GM12864 (cell line): Measurements from ENCODE around the gene SETD5.

Experiments used
- DNase-seq: peaks from one replicate; pipeline ENCODE4 v3.0.0-alpha.2; 2011; ENCODE audit warnings: low read depth
- H3K4me3 ChIP-seq: 2 replicates; pipeline ENCODE4 v1.5.1; 2011; ENCODE audit warnings: mild to moderate bottlenecking, low read depth, low read length, control low read depth
- CTCF ChIP-seq: IDR thresholded peaks from 2 replicates; pipeline ENCODE4 v1.5.1; 2011; ENCODE audit warnings: low read depth, mild to moderate bottlenecking, moderate library complexity, low read length, control low read depth, inconsistent platforms; ENCODE audit errors: missing control alignments

The SETD5 gene

GRCh38 chr3:9397906-9398699 lies 688 bp downstream of the SETD5 start:
- H3K4me3 ChIP-seq = peak overlapping the region; percentile 100
- no peak for DNase-seq
- no peak for TF ChIP-seq CTCF

GRCh38 chr3:9398700-9399336 lies 1.4 kb downstream of the SETD5 start:
- H3K4me3 ChIP-seq = peak overlapping the region; percentile 100
- DNase-seq = no peak
- no peak for TF ChIP-seq CTCF

- no peak for TF ChIP-seq CTCF
- no peak for DNase-seq
- peak overlapping the region; percentile 100 for H3K4me3 ChIP-seq
Observed at GRCh38 chr3:9399337-9399703, 1.9 kb downstream of the SETD5 start.

- peak overlapping the region; percentile 100 for H3K4me3 ChIP-seq
- DNase-seq = no peak
- no peak for TF ChIP-seq CTCF
Observed at GRCh38 chr3:9399746-9400145, 2.3 kb downstream of the SETD5 start.

- TF ChIP-seq CTCF = no peak
- H3K4me3 ChIP-seq = peak overlapping the region; percentile 31; the same call in 1 of the 2 replicates
- DNase-seq = no peak
Observed at GRCh38 chr3:9400616-9401015, 3.2 kb downstream of the SETD5 start.

GRCh38 chr3:9401986-9402385 lies 4.6 kb downstream of the SETD5 start:
- H3K4me3 ChIP-seq = no peak overlapping the region
- DNase-seq = no peak
- no peak for TF ChIP-seq CTCF
